GM18868 (cell line): ENCODE results near the gene CEP57.
"Not testable (repeated sequence)": the region's sequence is repeated elsewhere in the genome, so short reads cannot be mapped to it uniquely, and the experiment has no call there.

Source experiments
- ATAC-seq: cut with Tn5 transposase; IDR thresholded peaks from one replicate; pipeline ENCODE4 v1.9.1; 2021; ENCODE audit warnings: mild to moderate bottlenecking, moderate library complexity; ENCODE audit not compliant: unreplicated experiment

Gene CEP57

DNA sequence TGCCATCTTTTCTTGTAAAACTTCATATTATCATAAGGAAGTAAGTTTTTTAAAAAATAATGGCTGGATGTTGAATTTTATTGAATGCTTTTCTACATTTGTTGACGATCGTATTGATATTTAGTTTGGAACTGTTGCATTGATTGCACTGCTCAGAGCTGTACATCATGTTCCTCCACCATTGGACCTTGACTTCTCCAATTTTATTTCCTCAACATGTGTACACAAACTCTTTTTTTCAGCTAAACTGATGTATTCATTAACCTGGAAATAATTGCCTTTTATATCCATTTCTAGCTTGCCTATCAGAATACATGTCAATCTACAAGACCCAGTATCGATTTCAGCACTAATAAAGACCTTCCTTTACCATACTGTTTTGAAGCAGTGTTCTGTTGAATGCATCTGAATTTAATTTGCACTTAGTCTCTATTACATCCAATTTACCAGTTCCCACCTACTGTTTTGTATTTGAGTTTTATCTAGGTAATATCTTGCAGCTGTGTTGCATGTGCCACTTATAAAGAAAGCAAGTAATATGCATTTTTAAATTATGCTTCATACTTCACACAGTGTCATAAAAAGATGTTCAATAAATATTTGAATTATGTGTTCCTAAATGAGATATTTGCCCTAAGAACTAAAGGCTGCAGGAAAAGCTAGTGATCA, 5.5 kb downstream of the CEP57 start:
- ATAC-seq = no peak

DNA sequence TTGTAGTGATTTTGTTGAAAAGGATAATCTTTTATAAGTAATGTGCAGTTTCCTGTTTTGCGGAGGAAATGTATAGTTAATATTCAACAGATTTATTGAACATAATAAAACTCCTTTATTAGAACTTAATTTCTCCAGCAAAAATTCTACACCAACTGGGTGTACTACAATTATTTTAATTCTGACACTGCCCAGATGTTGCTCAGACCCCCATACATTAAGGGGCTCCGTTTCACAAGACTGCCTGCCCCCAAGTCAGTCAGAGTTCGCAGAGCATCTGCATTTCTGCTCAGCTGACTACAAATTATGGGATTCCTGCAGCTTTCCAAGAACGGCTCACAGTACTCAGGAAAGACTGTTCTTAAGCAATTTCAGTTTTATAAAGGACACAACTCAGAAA, 6.2 kb downstream of the CEP57 start:
- no peak for ATAC-seq

DNA sequence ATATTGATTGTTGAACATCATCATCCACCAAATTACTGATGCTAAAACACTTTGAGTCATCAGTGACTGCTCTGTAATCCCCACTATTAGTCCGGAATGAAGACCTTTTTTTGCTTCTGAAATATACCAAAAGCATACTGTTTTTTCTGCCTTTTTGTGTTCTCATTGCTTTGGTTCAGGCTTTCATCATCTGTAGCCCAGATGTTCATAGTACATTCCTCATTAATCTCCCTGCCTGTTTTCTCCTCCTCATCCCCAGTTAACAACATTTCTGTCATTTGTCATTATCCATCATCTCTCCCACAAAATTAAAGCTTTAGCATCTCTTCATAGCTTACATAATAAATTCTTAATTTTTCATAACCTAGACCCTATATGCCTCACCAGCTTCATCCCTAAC, 9.2 kb downstream of the CEP57 start:
- ATAC-seq = no peak

DNA sequence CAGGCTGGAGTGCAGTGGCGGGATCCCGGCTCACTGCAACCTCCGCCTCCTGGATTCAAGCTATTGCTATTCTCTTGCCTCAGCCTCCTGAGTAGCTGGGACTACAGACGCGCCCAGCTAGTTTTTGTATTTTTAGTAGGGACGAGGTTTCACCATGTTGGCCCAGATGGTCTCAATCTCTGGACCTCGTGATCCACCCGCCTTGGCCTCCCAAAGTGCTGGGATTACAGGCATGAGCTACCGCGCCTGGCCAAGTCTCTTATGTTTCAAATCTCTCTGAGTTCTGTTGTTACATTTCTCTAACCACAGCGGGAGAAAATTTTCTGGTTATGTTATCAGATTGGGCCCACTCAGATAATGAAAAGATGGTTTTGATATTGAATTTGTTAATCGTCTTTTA, 10.1 kb downstream of the CEP57 start:
- ATAC-seq = no peak

DNA sequence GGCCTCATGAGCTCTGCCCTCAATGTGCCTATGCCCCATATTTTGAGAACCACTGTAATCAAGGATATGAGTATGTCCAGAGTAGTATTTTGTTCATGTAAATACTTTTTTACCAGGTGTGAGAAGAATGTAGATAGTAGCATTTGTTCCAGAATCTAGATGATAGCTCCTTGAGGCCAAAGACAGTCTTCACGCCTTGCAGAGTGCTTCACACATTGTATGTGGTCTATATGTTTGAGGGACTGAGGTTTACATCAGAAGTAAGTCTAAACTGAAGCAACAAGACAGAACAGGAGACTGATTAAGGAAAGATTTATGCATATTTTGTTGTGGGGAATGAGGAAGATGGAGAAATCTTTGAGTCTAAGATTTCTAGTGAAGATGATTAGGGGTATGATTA, 12.5 kb downstream of the CEP57 start:
- ATAC-seq = no peak

DNA sequence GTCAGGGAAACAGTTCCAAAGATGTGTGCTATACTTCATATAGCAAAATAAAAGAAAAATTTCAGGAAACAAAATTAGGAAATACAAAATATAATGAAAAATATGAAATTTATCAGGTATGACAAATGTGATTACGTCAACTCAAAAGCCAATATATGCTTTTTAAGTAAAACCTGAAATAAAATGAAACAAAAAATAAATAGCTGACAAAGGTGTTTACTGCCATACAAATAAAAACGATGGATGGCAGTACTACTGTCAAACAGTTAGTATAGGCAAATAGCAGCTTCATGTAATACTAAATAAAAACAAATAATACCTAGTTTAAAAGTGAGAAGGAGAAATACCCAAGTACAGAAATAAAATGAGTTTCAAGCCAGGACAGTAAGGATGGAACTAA, 13.7 kb downstream of the CEP57 start:
- no peak for ATAC-seq

DNA sequence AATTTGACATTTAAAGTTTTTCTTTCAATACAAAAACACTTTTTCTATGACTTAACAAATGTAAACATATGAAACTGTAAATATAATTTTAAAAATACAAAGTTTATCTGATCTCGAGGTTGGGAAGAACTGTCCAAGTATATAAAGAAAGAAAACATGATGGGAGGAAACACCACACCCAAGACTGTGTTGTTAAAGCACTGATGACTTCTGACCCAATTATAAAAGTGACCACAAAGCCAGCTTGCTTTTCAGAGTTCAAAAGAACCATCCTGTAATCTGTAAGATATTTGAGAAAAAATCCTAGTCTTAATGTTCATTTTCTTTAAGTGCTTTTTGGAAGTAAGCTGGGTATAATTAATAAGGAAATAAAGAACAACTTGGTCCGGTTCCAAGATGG, 15.6 kb downstream of the CEP57 start:
- ATAC-seq = no peak

DNA sequence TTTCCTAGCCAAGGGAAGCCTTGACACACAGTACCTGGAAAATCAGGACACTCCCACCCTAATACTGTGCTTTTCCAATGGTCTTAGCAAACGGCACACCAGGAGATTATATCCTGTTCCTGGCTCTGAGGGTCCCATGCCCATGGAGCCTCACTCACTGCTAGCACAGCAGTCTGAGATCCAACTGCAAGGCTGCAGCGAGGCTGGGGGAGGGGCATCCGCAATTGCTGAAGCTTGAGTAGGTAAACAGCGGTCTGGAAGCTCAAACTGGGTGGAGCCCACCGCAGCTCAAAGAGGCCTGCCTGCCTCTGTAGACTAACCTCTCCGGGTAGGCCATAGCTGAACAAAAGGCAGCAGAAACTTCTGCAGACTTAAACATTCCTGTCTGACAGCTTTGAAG, 16.2 kb downstream of the CEP57 start:
- not testable (repeated sequence) for ATAC-seq

DNA sequence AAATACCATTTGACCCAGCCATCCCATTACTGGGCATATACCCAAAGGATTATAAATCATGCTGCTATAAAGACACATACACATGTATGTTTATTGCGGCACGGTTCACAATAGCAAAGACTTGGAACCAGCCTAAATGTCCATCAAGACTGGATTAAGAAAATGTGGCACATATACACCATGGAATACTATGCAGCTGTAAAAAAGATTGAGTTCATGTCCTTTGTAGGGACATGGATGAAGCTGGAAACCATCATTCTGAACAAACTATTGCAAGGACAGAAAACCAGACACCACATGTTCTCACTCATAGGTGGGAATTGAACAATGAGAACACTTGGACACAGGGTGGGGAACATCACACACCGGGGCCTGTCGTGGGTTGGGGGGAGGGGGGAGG, 20.8 kb downstream of the CEP57 start:
- ATAC-seq = not testable (repeated sequence)

DNA sequence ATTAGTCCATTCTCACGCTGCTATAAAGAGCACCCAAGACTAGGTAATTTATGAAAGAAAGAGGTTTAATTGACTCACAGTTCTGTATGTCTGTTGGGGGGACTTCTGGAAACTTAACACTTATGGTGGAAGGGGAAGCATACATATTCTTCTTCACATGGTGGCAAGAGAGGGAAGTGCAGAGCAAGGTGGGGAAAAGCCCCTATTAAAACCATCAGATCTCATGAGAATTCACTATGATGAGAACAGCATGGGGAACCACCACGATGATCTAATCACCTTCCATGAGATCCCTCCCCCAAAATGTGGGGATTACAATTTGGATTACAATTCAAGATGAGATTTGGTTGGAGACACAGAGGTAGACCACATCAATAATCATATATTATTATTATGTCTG, 25.7 kb downstream of the CEP57 start:
- peak; percentile 91 for ATAC-seq

DNA sequence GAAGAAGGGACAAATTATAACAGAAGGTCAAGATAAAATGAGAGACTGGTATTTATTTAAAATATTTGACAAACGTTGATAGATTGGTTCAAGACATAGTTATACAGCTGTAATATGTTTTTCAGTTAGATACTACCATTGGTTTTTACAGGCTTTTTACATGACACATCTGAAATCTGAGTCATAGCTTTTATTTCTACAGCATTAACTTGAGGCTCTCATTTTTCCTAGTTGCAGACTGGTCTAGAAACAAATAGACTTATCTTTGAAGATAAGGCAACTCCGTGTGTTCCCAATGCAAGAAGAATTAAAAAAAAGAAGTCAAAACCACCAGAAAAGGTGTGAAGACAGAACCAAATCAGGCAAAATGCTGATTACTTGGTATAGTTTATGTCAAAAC, 31.3 kb downstream of the CEP57 start:
- no peak for ATAC-seq

DNA sequence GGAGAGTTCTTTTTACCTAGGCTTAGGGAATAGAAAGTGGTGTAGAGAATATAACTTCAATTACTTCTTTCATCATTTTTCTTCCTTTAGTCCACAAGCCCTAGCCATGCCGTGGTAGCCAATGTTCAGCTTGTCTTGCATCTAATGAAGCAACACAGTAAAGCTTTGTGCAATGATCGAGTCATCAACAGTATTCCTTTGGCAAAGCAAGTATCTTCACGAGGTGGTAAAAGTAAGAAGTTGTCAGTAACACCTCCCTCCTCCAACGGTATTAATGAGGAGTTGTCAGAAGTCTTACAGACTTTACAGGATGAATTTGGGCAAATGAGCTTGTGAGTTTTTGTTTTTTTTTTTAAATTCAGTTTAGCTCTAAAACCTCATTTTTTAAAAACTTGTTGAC, 37.4 kb downstream of the CEP57 start:
- no peak for ATAC-seq

DNA sequence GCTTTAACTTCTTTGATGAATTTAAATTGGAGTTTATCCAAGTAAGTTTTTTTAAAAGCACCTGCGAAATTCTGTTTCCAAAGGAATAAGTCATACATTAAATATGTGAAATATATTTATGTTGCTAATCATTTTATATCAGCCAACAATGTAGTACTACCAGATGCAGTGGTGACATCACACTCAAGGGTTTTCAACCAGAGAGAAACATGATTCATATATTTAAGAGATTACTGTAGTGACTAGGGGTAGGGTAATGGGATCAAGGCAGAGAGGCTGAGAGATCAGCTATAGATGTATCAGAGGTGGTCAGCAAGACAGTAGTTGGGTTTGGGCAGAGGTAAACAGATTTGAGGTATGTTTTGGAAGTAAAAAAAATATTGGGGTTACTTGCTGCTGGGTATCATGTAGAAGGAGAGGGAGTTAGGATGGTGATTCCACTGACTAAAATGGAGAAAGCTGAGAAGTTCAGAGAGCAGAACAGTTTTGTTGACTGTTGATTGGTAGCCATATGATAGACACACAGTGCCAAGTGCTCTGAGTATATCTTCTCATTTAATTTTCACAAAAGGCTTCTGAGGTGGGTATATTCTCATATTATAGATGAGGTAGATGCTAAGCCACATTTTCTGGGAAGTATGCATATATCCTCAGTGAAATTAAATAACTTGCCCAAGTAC, 39.4 kb downstream of the CEP57 start:
- ATAC-seq = no peak

DNA sequence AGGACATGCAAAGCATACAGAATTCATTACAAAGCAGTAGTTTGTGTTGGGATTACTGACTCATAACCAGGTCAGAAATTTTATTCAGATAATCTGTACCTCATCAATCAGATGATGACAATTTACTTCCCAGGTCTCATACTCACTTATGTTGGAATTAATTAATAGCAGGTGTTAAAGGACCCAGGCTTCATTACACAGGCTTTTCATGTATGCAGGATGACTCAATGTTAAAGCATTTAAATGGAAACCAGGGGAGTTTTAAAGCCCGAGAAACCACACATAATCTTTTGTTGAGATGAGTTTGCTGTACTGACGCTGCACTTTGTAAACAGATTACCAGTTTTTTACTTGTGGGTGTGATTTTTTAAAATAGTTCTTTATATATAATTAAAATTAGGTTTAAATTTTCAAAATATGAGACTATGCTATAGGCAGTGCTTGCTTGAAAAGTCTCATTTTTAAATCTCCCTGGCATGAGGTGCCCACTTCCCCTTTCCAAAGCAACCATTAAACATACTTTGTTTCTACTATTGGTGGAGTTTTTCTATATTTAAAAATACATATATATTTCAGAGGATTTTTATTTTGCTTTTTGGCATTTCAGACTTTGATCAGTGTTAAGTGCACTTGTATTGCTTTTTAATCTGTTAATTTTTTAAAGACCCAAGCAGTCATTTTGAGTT, 41.0 kb downstream of the CEP57 start:
- ATAC-seq = no peak

DNA sequence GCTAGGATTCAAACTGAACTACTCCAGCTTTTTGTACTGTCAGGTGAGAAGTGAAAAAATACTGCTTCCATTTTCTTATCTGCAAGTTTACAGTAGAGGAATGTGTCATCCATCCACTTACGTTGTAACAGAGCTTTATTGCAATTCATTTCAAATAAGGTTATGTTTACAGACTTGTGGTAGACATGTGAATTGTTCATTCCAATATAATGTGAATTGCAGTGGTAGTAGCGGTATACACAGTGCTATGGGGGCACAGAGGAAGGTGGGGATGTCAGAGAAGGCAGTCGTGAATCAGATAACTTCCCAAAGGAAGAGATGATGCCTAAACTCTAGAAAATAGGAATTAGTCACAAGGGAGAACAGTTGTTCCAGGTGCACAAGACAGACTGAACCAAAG, 42.5 kb downstream of the CEP57 start:
- ATAC-seq = no peak

DNA sequence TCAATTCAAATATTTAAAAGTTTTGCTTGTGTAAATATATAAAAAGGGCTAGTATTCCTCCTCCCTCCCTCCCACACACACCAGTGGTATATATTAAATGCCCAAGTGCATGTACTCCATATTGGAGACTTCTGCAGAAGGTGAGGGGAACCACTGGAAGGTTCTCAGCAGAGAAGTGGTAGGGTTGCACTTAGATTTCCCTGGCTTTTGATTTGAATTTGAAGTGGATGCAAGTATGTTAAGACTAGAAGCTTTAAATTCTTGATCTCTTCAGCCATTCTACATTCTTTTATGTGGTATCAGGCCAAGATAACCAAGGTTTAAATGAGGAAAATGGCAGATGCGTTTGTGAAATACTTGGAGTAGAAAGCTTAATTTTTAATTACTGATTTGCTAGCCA, 43.1 kb downstream of the CEP57 start:
- ATAC-seq = no peak

DNA sequence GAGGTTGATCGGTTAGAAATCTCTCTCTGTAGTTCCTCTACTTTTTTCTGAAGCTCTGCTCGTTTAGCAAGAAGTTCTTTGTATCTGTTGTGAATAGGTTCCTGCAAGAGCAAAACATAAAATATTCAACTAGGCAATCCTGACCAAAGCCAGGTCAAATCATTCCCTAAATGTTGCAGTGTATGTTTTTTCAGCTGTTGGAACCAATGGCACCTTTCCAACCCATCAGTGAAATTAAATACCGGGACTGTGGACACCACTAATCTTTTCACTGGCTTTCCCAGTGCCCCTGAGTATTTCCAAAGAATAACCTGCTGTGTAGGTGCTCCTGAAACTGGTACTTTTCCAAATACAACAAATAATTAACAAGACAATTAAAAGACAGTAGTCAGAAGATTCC, 45.1 kb downstream of the CEP57 start:
- ATAC-seq = no peak

DNA sequence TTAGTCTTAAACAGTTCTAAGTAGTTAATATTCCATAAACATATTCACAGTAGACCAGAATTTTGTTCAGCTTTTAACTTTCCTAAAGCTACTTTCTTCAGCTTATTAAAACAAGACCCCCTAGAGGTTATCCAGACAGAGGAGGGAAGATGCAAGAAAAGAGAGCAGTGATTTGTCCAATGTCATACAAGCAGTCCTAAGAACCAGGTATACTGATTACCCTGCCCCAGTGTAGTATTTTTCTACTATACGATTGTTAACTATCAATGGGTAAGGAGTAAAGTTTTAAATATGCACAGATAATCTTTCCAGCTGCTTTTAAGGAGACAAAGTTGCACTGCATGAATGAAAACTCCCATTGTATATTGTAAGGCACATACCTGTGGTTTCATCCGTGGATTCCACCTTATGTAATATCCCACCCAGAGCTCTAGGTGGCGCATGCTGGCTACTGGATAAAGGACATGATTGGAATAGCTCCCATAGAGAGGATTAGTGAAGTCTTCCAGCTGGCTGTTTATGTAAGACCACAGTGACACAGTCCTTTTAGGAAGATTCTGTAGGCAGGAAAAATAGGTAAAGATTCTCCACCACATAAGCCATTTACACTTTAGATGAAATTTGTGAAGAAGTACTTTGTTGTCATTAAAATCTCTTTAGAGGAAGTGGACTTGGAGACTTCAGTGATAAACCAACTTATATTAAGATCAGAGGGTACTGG, 45.6 kb downstream of the CEP57 start:
- ATAC-seq = peak; percentile 94

DNA sequence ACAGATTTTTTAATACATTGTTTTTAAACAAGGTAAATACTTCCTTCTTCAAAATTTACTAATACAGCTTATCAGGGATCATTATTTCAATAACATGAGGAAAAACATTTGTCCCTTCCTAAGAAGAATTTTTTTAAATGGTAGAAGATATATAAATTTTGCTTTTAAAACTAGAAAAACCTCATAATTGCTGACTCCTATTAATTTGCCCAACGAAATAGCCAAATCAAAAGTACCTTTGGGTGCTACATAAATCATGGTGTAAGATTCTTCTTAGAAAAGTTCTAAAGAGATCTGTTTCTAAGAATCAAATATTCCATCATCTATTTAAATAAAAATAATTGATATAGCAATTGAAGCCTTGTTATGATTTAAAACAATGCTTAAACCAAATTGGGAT, 54.9 kb downstream of the CEP57 start:
- ATAC-seq = no peak

DNA sequence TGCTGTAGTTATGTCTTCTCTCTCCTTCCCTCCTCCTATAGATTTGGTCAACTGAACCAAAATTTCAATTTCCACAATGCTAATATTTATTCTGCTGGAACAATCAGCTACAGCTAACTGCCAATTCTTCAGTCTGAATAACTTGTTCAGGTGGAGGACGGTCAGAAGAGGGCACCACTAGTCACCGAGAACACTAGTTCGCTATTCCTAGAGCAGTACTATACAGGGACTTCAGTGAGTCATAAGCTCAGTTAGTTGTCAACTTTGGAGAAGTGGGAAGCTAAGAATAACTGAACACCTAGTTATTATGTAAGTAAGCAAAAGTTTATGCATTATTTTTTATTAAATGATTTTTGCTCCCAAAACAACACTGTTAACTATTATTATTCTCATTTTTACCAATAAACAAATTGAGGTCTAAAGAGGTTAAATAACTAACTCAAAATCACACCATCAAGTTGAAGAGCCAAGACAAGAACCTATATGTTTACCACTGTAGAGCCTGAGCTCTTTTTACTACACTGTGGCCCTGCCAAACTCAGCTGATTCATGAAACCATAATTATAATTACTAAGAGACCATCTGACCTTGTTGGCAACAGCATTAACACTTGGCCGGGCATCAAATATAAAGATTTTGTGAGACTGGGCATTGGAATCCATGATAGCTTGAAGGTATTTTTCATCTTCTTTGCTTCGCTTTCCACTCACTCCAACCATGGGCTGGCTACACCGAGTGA, 59.0 kb downstream of the CEP57 start:
- peak; percentile 67 for ATAC-seq

DNA sequence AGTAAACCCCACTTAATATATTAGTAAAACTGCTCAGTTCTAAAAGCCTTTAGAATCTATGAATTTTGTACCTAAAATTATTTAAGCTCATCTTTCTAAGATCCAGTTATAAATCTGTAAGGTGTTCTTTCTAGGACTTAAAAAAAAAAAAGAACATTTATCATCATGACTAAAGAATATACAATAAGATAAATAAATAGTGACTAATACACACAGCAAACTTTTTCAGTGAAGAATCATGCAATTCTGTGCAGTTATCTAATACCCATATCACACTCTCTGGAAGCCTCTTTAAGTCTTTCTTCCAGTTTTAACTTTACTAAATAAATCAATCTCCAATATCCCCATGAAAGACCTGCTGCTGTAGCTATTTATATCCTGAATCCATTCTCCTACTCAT, 59.8 kb downstream of the CEP57 start:
- no peak for ATAC-seq
